MM.1S (cell line): ENCODE measurements around the gene RUSC2.

Experiments
- CTCF ChIP-seq: fragments of 300-600 bp; sonication (generic); IDR thresholded peaks from 2 replicates; pipeline ENCODE4 v1.5.1; 2016; ENCODE audit warnings: antibody characterized with exemption, low read length, mixed read lengths
- EZH2 ChIP-seq: fragments of 300-600 bp; sonication (generic); optimal IDR thresholded peaks from 2 replicates; pipeline ENCODE3; 2017; ENCODE audit warnings: low read depth, mild to moderate bottlenecking, antibody characterized with exemption, low read length, mixed read lengths
- EZH2phosphoT487 ChIP-seq: fragments of 300-600 bp; sonication (generic); IDR thresholded peaks from 2 replicates; pipeline ENCODE4 v1.6.1; 2018; ENCODE audit warnings: antibody characterized with exemption, low read length

GRCh38 chr9:35501946-35502345, 12.0 kb downstream of the RUSC2 start:
- TF ChIP-seq CTCF = no peak
- no peak for TF ChIP-seq EZH2
- no peak for TF ChIP-seq EZH2phosphoT487
